Hippocampal formation (tissue), 2 donors: ENCODE measurements around the gene OR1S2.
"Not testable (repeated sequence)": the region's sequence is repeated elsewhere in the genome, so short reads cannot be mapped to it uniquely, and the experiment has no call there.

Experiments used
- DNase-seq, 2 donors: peaks; one replicate each; lab custom pipeline; 2025; lab: John Stamatoyannopoulos, UW

The OR1S2 gene

GRCh38 chr11:58204042-58204441 lies at the start of gene OR1S2:
TSS of gene OR1S2 (minus strand) at chr11:58204142. CDS start at chr11:58204142, 0 bp downstream.
- DNase-seq, result no peak

GRCh38 chr11:58243954-58244353 lies 40.0 kb upstream of the OR1S2 start:
- DNase-seq, result no peak

GRCh38 chr11:58227956-58228615 lies 24.1 kb upstream of the OR1S2 start:
- DNase-seq, result no peak

- no peak for DNase-seq
Measured at GRCh38 chr11:58222721-58223120, 18.8 kb upstream of the OR1S2 start.

- no peak for DNase-seq
Measured at GRCh38 chr11:58216476-58216875, 12.5 kb upstream of the OR1S2 start.

- DNase-seq, result not testable (repeated sequence)
Measured at GRCh38 chr11:58212420-58212819, 8.5 kb upstream of the OR1S2 start, which contains the start of gene OR1S1. TSS of gene OR1S1 (plus strand) at chr11:58212720.

GRCh38 chr11:58199271-58199670 lies 4.7 kb downstream of the OR1S2 start:
- DNase-seq, result no peak

- no peak for DNase-seq
Measured at GRCh38 chr11:58195939-58196338, 8.0 kb downstream of the OR1S2 start.

GRCh38 chr11:58193391-58193790 lies 10.6 kb downstream of the OR1S2 start:
- DNase-seq, result no peak

- no peak for DNase-seq
Measured at GRCh38 chr11:58192229-58192628, 11.7 kb downstream of the OR1S2 start.

- DNase-seq, result no peak
Measured at GRCh38 chr11:58188770-58189169, 15.2 kb downstream of the OR1S2 start, which contains the start of gene OR9Q2. TSS of gene OR9Q2 (plus strand) at chr11:58189070. CDS start at chr11:58190491, 1,421 bp downstream.

- DNase-seq, result no peak
Measured at GRCh38 chr11:58186938-58187337, 17.0 kb downstream of the OR1S2 start.

- DNase-seq, result no peak
Measured at GRCh38 chr11:58179648-58180047, 24.3 kb downstream of the OR1S2 start.

GRCh38 chr11:58178444-58178843 lies 25.5 kb downstream of the OR1S2 start:
- no peak for DNase-seq

GRCh38 chr11:58177409-58178054 lies 26.4 kb downstream of the OR1S2 start:
- no peak for DNase-seq

GRCh38 chr11:58165504-58166106 lies 38.3 kb downstream of the OR1S2 start:
- DNase-seq, result no peak

- DNase-seq, result no peak
Measured at GRCh38 chr11:58164990-58165389, 39.0 kb downstream of the OR1S2 start.

GRCh38 chr11:58164389-58164788 lies 39.6 kb downstream of the OR1S2 start:
- DNase-seq, result no peak
